HG02870 (cell line): ENCODE data around the gene VPS37D.
"Not testable (repeated sequence)": the region's sequence is repeated elsewhere in the genome, so short reads cannot be mapped to it uniquely, and the experiment has no call there.

Experiments
- ATAC-seq: cut with Tn5 transposase; IDR thresholded peaks from one replicate; pipeline ENCODE4 v1.9.1; 2021; ENCODE audit warnings: mild to moderate bottlenecking, moderate library complexity; ENCODE audit not compliant: unreplicated experiment

Gene VPS37D, protein sequence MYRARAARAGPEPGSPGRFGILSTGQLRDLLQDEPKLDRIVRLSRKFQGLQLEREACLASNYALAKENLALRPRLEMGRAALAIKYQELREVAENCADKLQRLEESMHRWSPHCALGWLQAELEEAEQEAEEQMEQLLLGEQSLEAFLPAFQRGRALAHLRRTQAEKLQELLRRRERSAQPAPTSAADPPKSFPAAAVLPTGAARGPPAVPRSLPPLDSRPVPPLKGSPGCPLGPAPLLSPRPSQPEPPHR

DNA sequence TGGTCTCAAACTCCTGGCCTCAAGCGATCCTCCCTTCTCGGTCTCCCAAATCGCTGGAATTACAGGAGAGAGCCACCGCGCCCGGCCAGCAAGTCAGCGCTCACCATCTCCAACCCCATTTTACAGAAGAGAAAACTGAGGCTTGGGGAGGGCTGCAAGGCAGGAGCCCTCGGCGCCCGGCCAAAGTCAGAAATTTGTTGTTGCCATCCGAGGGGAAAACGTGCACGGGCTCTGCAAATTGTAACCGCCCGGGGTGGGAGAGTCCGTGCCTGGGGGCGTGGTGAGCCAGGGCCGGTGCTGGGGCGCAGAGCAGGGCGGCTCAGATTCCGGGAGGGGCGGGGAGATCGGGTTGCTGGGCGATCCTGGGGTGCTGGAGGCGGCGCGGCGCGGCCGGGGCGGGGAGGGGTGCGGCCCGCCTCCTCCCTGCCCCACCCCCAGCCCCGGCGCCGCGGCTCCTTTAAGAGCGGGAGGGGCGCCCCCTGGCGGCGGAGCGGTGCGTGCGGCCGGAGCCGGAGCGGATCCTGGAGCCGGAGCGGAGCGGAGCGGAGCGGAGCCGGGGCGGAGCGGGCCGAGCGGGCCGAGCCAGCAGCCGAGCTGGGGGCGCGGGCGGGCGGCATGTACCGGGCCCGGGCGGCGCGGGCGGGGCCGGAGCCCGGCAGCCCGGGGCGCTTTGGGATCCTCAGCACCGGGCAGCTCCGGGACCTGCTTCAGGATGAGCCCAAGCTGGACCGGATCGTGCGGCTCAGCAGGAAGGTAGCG lies at the start of gene VPS37D:
Gene VPS37D, plus strand, starts transcription at position 488 of the 759 bp plus-strand sequence. Its CDS starts 128 bp downstream, at position 616.
- ATAC-seq, result peak; percentile 89

DNA sequence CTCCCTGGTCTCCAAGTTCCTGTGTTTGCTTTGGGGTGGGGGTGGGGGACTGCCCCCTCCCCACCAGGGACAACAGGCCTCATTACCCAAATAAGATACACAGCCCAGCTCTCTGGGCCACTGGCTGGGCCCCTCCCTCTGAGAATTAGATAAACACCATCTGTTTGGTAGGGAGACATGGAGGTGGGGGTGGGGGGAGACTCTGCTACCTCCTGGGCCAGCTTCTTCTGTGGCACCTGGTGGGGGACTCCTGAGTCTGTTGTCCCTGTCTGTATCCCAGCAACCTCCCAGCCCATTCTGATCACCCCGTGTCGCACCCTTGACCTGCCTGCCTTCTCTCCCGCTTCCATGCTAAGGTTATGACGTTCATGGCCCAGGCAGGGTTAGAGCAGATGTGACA lies 49.1 kb upstream of the VPS37D start:
- ATAC-seq, result no peak

DNA sequence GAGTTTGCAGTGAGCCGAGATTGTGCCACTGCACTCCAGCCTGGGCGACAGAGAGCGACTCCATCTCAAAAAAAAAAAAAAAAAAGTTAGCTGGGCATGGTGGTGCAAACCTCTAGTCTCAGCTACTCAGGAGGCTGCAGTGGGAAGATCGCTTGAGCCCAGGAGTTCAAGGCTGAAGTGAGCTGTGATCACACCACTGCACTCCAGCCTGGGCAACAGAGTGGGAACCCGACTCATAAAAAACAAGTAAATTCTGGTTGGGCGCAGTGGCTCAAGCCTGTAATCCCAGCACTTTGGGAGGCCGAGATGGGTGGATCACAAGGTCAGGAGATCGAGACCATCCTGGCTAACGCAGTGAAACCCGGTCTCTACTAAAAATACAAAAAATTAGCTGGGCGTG lies 48.2 kb upstream of the VPS37D start:
- not testable (repeated sequence) for ATAC-seq

DNA sequence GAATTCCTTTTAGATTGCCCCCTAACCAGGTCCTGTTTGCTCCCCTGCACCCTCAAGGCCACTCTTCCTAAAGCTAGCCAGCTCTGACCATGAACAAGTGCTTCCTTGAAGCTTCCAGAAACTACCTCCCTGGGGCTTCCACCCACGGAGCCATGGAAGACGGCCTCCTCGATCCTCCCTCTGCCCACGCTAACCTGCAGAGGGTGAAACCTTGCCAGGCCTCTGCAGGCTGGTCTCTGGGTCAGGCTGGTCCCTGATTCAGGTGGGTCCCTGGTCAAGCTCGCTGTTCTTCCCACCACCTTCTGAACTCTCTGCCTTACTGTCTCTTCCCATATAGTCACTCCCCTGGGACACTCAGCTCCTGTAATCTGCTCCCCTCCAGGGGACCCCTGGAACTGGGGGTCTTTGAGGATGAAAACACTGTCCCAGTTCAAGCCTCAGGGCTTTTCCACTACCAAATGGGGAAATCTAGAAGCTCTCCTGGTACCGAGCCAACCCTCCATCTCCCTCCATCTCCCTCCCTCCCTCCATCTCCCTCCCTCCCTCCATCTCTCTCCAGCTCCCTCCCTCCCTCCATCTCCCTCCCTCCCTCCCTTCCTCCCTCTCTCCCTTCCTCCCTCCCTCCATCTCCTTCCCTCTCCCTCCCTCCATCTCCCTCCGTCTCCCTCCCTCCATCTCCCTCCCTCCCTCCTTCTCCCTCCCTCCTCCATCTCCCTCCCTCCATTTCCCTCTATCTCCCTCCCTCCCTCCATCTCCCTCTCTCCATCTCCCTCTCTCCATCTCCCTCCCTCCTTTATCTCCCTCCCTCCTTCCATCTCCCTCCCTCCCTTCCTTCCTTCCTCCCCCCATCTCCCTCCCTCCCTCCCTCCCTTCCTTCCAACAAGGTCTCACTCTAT lies 46.2 kb upstream of the VPS37D start:
- no peak for ATAC-seq

DNA sequence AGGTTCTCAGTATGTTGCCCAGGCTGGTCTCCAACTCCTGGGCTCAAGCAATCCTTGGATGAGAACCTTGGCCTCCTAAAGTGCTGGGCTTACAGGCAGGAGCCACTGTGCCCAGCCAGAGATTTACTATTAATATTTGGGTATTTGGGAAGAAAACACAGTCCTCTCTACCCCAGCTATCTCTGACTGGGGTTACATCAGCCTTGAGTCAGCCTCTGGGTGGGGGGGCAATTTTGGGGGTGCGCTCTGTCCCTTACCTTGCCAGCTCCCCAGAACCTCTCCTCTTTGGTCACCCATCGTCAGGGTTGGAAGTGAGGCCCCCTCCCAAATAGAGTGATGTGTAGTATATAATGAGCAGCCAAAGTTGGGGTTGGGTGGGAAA lies 45.1 kb upstream of the VPS37D start:
- no peak for ATAC-seq

DNA sequence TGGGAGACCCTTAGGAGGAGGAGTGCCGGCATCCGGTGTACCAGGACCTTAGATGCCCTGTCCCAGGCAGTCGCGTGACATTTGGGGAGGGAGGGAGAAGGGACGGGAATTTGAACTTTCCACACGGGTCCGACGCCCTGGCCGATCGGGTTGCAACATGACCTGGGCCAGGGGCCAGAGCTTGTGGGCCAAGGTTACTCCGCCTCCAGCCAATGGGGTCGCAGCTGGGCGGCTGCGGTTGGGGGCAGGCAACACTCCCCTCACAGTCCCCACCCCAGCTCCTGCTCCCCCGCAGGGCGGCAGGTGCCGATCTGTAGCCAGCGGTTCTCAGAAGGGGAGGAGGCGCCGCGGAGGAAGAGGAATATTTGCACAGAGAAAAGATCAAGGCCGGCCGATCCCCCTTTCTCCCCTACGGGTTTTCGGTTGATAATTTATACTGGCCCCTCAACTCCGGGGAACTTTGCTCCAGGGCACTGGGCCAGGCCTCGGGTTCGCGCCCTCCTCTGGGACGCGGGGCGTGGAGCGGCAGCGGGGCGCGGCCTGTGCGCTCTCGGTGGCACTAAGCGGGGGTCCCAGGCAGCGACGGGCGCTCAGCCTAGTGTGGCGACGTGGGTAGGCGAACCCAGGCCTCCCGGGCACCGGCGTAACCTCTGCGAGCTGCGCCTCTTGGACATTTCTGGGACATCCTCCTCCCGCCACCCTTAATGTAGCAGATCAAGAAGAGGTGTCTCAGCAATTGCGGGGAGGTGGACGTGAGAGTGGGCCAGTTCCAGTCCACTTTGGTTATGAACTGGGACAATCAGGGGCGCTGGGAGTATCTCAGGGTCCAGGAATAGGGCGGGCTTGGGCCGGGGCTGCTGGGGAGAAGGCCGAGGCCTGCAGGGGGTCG lies 44.5 kb upstream of the VPS37D start:
- ATAC-seq, result no peak

DNA sequence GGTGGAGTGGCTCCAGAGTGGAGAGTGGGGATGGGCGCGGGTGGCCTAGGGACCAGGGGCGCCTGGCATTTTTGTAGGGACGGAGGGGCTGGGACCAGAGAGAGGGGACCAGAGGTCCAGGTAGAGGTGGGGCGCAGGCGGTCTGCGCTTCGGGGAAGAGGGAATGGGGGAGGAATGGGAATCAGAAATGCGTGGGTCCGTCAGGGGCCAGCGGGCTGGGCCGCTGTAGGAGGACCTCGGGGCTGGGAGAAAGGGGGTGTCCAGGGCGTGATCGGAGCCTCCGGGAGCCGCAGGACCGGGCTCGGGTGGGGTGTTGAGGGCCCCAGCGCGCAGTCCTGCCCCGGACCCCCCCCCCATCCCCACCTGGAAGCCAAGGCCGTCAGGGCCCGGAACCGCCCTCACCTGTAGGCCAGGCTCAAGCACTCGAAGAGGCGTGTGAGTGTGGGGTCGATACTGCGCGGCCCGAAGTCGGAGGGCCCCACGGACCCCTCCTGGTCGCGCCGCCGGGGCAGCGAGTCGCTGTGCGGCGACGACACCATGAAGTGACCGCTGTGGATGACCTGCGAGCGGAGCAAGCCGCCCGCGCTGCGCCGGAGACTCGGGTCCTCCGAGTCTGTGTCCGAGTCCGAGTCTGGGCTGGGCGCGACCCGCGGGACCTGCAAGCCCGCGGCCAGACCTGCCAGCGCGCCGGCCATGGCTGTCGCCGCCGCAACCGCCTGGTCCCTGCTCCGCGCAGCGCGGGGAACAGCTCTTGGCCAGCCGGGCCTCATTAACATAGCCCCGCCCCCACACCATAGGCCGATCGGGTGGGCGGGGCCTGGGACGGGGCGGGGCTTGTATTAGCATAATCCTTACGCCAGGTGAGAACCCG lies 43.6 kb upstream of the VPS37D start, which contains the start of gene MLXIPL:
Gene MLXIPL, minus strand, starts transcription at position 725 of the 871 bp plus-strand sequence. Its CDS starts 30 bp downstream, at position 695.
- no peak for ATAC-seq

DNA sequence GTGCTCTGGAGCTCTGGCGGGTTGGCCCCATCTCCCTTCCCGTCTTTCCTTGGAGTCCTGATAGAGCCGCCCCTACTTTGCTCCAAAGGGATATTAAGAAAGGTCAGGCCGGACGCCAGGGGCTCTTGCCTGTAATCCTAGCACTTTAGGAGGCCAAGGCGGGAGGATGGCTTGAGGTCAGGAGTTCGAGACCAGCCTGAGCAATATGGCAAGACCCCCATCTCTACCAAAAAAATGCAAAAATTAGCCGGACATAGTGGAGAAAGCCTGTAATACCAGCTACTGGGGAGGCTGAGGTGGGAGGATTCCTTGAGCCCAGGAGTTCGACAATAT lies 43.0 kb upstream of the VPS37D start:
- ATAC-seq, result no peak

DNA sequence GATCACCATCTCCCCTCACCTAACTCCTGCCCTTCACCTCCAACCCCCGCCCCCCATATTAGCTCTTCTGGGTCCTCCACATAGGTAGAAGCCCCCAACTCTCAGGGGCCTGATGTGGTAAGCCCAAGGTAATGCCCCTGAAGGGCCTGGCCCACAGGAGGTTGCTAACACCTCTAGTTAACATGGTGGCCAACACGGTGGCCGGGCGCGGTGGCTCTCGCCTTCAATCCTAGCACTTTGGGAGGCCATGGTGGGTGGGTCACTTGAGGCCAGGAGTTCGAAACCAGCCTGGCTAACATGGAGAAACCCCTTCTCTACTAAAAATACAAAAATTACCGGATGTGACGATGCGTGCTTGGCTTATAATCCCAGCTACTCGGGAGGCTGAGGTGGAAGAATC lies 42.4 kb upstream of the VPS37D start:
- no peak for ATAC-seq

DNA sequence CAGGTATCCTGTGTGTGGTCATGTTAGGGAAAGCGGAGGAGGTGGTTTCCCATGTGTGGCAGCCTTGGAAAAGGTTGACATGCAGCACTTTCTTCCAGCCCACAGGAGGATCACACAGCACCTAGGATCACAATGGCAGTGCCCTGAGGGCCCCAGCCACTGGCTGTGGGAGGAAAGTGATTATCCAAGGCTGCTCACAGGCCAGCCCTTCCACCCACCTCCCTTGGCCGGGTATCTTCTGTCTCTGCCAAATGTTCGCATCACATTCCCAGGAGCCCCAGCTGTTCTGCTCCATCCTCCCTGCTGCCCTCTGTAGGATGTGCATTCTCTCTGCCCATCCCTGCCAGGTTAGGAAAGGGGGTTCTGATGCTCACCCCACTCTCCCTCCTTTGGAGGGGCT lies 40.8 kb upstream of the VPS37D start:
- no peak for ATAC-seq

DNA sequence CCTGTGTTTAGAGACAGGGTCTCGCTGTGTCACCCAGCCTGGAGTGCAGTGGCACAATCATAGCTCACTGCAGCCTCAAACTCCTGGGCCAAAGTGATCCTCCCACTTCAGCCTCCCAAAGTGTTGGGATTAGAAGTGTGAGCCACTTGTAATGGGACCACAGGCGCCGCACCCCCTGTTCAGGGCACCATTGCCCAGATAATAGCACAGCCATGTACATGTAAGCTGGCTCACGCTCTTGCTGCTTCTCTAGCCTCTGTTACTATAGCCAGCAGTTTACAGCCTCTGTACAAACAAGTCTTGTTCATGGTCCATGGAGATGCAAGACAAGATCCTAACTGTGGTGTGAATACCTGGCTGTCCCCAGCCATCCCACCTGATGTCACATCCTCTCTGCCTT lies 39.1 kb upstream of the VPS37D start:
- ATAC-seq, result no peak

DNA sequence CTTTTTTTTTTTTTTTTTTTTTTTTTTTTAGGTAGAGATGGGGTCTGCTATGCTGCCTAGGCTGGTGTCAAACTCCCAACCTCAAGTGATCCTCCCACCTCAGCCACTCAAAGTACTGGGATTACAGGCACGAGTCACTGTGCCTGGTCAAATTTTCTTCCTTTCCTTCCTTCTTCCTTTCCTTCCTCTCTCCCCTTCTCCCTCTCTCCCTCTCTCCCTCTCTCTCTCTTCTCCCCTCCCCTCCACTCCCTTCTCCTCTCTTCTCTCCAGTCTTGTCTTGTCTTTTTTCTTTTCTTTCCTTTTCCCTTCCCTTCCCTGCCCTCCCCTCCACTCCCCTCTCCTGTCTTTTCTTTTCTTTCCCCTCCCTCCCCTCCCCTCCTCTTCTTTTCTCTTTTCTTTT lies 36.1 kb upstream of the VPS37D start:
- ATAC-seq, result no peak

DNA sequence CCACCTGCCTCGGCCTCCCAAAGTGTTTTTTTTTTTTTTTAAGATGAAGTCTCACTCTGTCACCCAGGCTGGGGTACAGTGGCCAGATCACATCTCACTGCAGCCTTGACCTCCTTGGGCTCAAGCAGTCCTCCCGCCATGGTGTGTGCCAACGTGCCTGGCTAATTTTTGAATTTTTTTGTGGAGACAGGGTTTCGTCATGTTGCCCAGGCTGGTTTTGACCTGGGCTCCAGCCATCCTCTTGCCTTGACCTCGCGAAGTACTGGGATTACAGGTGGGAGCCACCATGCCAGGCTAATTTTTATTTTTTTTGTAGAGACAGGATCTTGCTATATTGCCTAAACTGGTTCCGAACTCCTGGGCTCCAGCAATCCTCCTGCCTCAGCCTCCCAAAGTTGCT lies 34.3 kb upstream of the VPS37D start:
- no peak for ATAC-seq

DNA sequence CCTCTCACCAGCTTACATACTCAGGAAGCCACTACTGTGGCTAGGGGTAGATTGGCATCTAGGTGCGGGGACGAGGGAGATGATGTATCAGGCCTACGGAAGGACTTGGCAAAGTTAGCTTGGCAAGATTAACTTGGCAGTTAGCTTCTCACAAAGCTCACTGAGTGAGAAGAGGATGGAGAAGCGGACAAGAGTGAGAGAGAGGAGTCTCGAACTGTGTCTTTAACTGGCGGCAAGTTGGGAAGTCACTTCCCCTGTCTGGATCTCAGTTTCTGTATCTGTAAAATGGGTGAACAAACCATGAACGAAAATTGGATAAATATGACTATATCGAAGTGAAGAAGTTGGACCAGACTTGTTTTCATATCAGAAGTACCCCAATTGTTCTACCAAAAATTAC lies 33.8 kb upstream of the VPS37D start:
- no peak for ATAC-seq

DNA sequence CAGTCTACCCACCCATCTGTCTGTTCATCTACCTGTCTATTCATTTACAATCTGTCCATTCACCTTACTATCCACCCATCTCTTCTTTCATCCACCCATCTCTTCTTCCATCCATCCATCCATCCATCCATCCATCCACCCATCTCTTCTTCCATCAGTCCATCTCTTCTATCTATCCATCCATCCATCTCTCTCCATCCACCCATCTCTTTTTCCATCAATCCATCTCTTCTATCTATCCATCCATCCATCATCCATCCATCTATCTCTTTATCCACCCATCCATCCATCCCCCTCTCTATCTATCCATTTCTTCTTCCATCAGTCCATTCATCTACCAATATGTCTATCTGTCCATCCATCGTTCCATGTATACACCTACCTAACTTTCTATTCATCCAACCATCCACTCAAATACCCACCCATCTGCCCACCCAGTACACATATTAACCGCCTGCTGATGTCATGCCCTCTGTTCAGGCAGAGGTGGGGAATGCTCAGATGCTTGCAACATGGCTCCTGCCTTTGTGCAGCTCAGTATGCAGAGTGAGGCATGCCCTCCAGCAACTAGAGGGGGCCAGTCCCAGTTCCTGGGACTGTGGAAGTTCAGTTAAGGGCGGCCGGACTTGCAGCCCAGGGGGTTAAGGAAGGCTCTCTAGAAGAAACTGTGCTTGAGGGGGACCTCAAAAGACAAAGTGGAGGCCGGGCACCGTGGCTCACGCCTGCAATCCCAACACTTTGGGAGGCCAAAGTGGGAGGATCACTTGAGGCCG lies 32.0 kb upstream of the VPS37D start:
- ATAC-seq, result no peak

DNA sequence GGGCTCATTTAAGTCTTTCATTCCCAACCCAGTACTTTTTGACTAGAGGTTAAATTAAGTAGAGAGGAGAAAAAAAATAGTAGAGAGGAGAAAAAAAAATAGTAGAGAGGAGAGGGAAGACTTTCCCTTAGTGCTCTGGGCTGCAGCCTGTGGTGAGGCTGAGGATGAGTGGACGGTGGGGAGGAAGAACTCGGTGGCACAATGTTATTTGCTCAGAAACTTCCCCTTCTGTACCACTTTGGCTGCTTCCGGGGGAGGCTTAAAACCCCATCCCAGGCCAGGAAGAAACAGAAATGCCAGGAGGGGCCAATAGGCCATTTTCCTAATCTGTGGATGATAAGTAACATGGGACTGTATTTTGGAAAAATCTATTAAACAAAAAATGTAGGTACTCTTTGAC lies 28.7 kb upstream of the VPS37D start:
- no peak for ATAC-seq

DNA sequence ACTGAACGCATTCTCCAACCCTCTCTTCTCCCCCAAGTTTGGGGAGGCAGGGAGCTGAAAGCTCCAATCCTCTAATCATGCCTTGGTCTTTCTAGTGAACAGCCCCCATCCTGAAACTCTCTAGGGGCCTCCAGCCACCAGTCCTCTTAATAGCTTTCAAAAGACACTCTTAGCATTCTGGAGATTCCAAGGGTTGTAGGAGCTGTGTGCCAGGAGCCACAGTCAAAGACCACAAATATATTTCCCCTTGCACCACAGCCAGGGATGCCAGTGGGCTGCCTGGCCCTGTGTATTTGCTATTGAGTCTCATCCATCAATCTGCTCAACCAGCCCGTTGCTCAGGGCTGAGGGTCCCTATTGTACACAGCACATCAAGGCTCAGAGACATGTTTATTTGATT lies 24.8 kb upstream of the VPS37D start:
- ATAC-seq, result no peak

DNA sequence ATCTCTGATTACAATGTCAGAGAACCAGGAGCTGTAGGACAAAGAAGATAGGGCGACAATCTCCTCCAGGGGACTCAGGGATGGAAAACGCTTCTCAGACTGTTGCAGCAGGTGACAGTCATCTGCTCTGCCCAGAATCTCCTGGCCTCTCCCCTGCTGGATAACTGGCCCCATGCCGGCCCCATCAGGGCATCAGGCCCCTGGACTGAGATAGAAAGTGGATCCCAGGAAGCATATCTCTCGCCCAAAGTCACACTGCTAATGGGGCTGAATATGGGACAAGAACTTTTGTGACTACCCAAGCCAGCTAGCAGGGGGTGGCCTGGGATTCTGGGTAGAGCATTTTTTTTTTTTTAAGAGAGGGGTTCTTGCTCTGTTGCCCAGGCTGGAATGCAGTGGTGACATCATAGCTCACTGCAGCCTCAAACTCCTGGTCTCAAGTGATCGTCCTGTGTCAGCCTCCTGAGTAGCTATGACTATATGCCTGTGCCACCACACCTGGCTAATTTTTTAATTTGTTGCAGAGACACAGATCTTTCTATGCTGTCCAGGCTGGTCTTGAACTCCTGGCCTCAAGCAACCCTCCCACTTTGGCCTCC lies 22.8 kb upstream of the VPS37D start:
- ATAC-seq, result no peak
